HEK293T (cell line): ENCODE data around the gene GBP7.

Experiments used
- FOXM1 ChIP-seq: fragments of 450-650 bp; IDR thresholded peaks from 2 replicates; pipeline ENCODE4 v1.6.1; 2017; ENCODE audit warnings: mild to moderate bottlenecking, borderline replicate concordance
- HDGF ChIP-seq: fragments of 450-650 bp; IDR thresholded peaks from 2 replicates; pipeline ENCODE4 v1.6.1; 2017; ENCODE audit warnings: antibody characterized with exemption, borderline replicate concordance
- ZNF384 ChIP-seq: fragments of 450-650 bp; IDR thresholded peaks from 2 replicates; pipeline ENCODE4 v1.6.1; 2016

GRCh38 chr1:89104147-89104546, 71.7 kb downstream of the GBP7 start:
- TF ChIP-seq FOXM1 (no peak), ZNF384 (no peak), HDGF (no peak)
